ENCODE measurements around the gene DIAPH3. TPM values are rescaled to one million over a fixed set of nuclear protein-coding genes. Genes with fewer than 3 reads are reported as not detected.

The DIAPH3 gene
- total RNA-seq, 1 donor from 2014 or later = 4.5 TPM

GRCh38 chr13:59671881-59672280 is 491.8 kb downstream of the DIAPH3 start:
- no peak for TF ChIP-seq CTCF (IDR thresholded peaks at IDR 0.05; ENCODE audit: unreplicated experiment)
- Mint-ChIP-seq H3K27ac (ENCODE audit: unreplicated experiment) (no peak overlapping the region), H3K9me3 (ENCODE audit: unreplicated experiment) (no peaks in the 10 kb centered on the region), H3K36me3 (ENCODE audit: low read depth, unreplicated experiment) (no peaks in the 10 kb centered on the region), H3K4me3 (ENCODE audit: unreplicated experiment) (no peak overlapping the region), H3K4me1 (ENCODE audit: unreplicated experiment) (peaks cover 6% of the 10 kb centered on the region), H3K27me3 (ENCODE audit: unreplicated experiment) (no peaks in the 10 kb centered on the region)
- DNase-seq (ENCODE audit: low spot score) = no peak

- Mint-ChIP-seq H3K27me3 (ENCODE audit: unreplicated experiment) (peaks cover 2% of the 10 kb centered on the region), H3K4me3 (ENCODE audit: unreplicated experiment) (no peak overlapping the region), H3K27ac (ENCODE audit: unreplicated experiment) (no peak overlapping the region), H3K36me3 (ENCODE audit: low read depth, unreplicated experiment) (no peaks in the 10 kb centered on the region), H3K9me3 (ENCODE audit: unreplicated experiment) (no peaks in the 10 kb centered on the region), H3K4me1 (ENCODE audit: unreplicated experiment) (peaks cover 2% of the 10 kb centered on the region)
- no peak for TF ChIP-seq CTCF (IDR thresholded peaks at IDR 0.05; ENCODE audit: unreplicated experiment)
- no peak for DNase-seq (ENCODE audit: low spot score)
Observed at GRCh38 chr13:59666504-59666903, 497.2 kb downstream of the DIAPH3 start.

- peaks cover 2% of the 10 kb centered on the region for H3K4me1 Mint-ChIP-seq (ENCODE audit: unreplicated experiment)
- H3K36me3 Mint-ChIP-seq (ENCODE audit: low read depth, unreplicated experiment) = no peaks in the 10 kb centered on the region
- DNase-seq (ENCODE audit: low spot score) = no peak
- H3K27me3 Mint-ChIP-seq (ENCODE audit: unreplicated experiment) = peaks cover 2% of the 10 kb centered on the region
- H3K4me3 Mint-ChIP-seq (ENCODE audit: unreplicated experiment) = no peak overlapping the region
- TF ChIP-seq CTCF (IDR thresholded peaks at IDR 0.05; ENCODE audit: unreplicated experiment) = no peak
- no peaks in the 10 kb centered on the region for H3K9me3 Mint-ChIP-seq (ENCODE audit: unreplicated experiment)
- H3K27ac Mint-ChIP-seq (ENCODE audit: unreplicated experiment) = no peak overlapping the region
Observed at GRCh38 chr13:59665732-59666131, 498.0 kb downstream of the DIAPH3 start.

GRCh38 chr13:59665184-59665583 is 498.5 kb downstream of the DIAPH3 start:
- no peak for TF ChIP-seq CTCF (IDR thresholded peaks at IDR 0.05; ENCODE audit: unreplicated experiment)
- Mint-ChIP-seq H3K27ac (ENCODE audit: unreplicated experiment) (no peak overlapping the region), H3K4me3 (ENCODE audit: unreplicated experiment) (no peak overlapping the region), H3K4me1 (ENCODE audit: unreplicated experiment) (peaks cover 2% of the 10 kb centered on the region), H3K9me3 (ENCODE audit: unreplicated experiment) (no peaks in the 10 kb centered on the region), H3K27me3 (ENCODE audit: unreplicated experiment) (peaks cover 2% of the 10 kb centered on the region), H3K36me3 (ENCODE audit: low read depth, unreplicated experiment) (no peaks in the 10 kb centered on the region)
- no peak for DNase-seq (ENCODE audit: low spot score)

DNA sequence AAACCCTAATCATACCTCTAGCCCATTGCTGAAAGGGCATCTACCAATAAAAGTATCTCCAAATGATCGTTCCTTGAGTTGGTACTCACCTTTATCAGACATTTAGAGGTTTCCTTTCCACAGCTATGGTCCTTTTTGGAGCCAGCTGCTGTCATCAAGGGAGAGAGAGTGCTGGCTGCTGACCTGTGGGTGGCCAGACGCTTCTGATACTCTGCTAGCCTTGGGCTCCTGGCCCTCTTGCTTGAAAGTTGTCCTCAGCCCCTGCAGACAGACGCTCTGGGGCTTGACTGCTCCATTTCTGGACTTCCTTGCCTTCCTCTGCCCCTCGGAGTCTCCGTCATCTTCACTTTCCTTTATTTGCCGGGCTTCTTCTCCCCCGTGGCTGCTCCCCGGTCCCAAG is 499.1 kb downstream of the DIAPH3 start:
- H3K9me3 Mint-ChIP-seq (ENCODE audit: unreplicated experiment) = no peaks in the 10 kb centered on the region
- peaks cover 2% of the 10 kb centered on the region for H3K4me1 Mint-ChIP-seq (ENCODE audit: unreplicated experiment)
- H3K27me3 Mint-ChIP-seq (ENCODE audit: unreplicated experiment) = peaks cover 2% of the 10 kb centered on the region
- TF ChIP-seq CTCF (IDR thresholded peaks at IDR 0.05; ENCODE audit: unreplicated experiment) = no peak
- H3K4me3 Mint-ChIP-seq (ENCODE audit: unreplicated experiment) = no peak overlapping the region
- no peaks in the 10 kb centered on the region for H3K36me3 Mint-ChIP-seq (ENCODE audit: low read depth, unreplicated experiment)
- DNase-seq (ENCODE audit: low spot score) = no peak
- no peak overlapping the region for H3K27ac Mint-ChIP-seq (ENCODE audit: unreplicated experiment)

Data from endothelial cell (in vitro differentiated cells).